ENCODE results near the gene ZNF644. TPM values are rescaled to one million over a fixed set of nuclear protein-coding genes. Genes with fewer than 3 reads are reported as not detected.

ZNF644 gene
- total RNA-seq, 3 donors from 2014 or later = 58.7 to 161 (median 104) TPM

DNA sequence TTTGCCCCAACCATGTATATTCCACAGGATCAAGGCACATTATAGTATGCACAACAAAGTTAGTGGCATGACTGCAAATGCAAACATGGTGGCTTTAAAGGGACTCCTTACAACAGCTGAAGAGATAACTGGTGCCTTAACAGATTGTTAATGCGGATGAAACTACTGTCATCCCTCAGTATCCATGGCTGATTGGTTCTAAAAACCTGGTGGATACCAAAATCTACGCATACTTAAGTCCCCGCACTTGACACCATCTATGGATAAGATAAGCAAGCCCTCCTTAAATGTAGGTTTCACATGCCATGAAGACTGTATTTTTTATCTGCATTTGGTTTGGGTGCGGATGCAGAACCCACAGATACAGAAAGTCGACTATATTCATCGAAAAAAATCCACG is 73.5 kb downstream of the ZNF644 start:
- intact Hi-C loops (cut with DNase I; ENCODE audit: low total_unique reads) = no loop called here
- Histone ChIP-seq H3K27ac (no peak overlapping the region), H3K9me3 (no peaks in the 10 kb centered on the region), H3K4me1 (no peaks in the 10 kb centered on the region), H3K36me3 (no peaks in the 10 kb centered on the region), H3K4me3 (no peak overlapping the region), H3K27me3 (no peaks in the 10 kb centered on the region)
- no peak for DNase-seq (ENCODE audit: low spot score in 2 of 2)
- TF ChIP-seq POLR2A (IDR thresholded peaks at IDR 0.05) (no peak), POLR2AphosphoS5 (IDR thresholded peaks at IDR 0.05) (no peak)

DNA sequence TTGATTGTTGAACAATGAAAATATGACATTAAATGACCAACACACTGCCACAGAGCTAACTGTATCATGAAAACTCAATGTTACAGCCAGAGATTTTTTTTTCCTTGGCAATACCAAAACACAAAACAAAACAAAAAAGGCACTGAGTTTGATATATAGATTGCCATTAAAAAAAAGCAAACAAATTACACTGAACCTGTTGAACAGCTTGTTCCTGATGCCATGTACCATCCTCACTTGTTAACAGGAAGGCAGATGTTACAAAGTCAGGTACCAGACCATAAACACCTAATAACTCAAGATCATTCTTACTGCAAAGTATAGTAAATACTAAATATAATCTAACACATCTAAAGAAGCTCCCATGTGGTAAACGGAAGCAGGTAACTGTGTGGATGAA is 75.2 kb downstream of the ZNF644 start:
- H3K27ac ChIP-seq = no peak overlapping the region
- no peak for DNase-seq (ENCODE audit: low spot score in 2 of 2)
- no peaks in the 10 kb centered on the region for H3K9me3 ChIP-seq
- no peak overlapping the region for H3K4me3 ChIP-seq
- no peaks in the 10 kb centered on the region for H3K36me3 ChIP-seq
- no peak for TF ChIP-seq POLR2A (IDR thresholded peaks at IDR 0.05)
- no peaks in the 10 kb centered on the region for H3K4me1 ChIP-seq
- intact Hi-C loops (cut with DNase I; ENCODE audit: low total_unique reads) = no loop called here
- no peaks in the 10 kb centered on the region for H3K27me3 ChIP-seq

DNA sequence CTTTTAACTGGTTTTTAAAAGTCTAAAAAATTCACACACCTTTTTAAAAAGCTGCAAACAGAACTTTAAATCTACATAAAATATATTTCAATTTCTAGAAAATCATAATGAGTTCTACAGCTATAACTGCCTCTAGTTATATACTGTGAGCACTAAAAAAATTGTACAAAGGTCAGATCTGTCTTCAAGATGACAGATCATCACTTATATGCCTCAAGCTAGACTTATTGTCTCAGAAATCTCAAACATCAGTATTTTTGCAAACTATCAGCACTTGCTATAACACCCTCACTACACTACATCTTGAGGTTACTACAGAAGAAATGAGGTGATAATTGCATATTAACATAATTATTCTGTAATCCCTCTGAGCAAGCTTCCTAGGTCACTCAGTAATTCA is 76.5 kb downstream of the ZNF644 start:
- DNase-seq (ENCODE audit: low spot score in 2 of 2) = no peak
- TF ChIP-seq POLR2A (IDR thresholded peaks at IDR 0.05) (no peak), POLR2AphosphoS5 (IDR thresholded peaks at IDR 0.05) (no peak)
- TF ChIP-seq, protein P1, sequence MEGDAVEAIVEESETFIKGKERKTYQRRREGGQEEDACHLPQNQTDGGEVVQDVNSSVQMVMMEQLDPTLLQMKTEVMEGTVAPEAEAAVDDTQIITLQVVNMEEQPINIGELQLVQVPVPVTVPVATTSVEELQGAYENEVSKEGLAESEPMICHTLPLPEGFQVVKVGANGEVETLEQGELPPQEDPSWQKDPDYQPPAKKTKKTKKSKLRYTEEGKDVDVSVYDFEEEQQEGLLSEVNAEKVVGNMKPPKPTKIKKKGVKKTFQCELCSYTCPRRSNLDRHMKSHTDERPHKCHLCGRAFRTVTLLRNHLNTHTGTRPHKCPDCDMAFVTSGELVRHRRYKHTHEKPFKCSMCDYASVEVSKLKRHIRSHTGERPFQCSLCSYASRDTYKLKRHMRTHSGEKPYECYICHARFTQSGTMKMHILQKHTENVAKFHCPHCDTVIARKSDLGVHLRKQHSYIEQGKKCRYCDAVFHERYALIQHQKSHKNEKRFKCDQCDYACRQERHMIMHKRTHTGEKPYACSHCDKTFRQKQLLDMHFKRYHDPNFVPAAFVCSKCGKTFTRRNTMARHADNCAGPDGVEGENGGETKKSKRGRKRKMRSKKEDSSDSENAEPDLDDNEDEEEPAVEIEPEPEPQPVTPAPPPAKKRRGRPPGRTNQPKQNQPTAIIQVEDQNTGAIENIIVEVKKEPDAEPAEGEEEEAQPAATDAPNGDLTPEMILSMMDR (IDR thresholded peaks at IDR 0.05) = no peak
- Histone ChIP-seq H3K36me3 (no peaks in the 10 kb centered on the region), H3K9me3 (no peaks in the 10 kb centered on the region), H3K4me3 (no peak overlapping the region), H3K4me1 (no peaks in the 10 kb centered on the region), H3K27me3 (no peaks in the 10 kb centered on the region), H3K27ac (no peak overlapping the region)
- intact Hi-C loops (cut with DNase I; ENCODE audit: low total_unique reads) = no loop called here

DNA sequence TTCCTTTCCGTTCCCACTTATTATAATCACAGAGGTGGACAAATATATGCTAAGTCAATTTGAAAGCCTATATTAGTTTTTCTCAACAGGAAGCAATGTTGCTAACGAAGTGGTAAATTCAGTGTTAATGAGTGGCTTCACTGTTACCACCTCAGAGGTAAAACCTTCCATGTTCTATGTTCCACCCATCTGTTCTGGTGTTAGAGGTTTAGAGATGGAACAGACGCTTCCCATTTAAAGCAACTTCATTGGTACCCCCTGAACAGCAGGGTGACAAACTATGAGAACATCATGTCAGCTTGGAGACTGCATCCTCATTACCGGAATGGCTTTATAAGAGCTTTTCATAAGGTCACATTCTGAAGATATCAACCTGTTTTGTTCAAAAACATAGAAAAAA is 77.9 kb downstream of the ZNF644 start:
- DNase-seq (ENCODE audit: low spot score in 2 of 2) = no peak
- intact Hi-C loops (cut with DNase I; ENCODE audit: low total_unique reads) = no loop called here
- H3K27ac ChIP-seq = no peak overlapping the region
- no peaks in the 10 kb centered on the region for H3K27me3 ChIP-seq
- no peaks in the 10 kb centered on the region for H3K4me1 ChIP-seq
- TF ChIP-seq POLR2AphosphoS5 (IDR thresholded peaks at IDR 0.05) (no peak), POLR2A (IDR thresholded peaks at IDR 0.05) (no peak)
- TF ChIP-seq, protein P1 (IDR thresholded peaks at IDR 0.05) = no peak
- H3K36me3 ChIP-seq = no peaks in the 10 kb centered on the region
- H3K4me3 ChIP-seq = no peak overlapping the region
- no peaks in the 10 kb centered on the region for H3K9me3 ChIP-seq

DNA sequence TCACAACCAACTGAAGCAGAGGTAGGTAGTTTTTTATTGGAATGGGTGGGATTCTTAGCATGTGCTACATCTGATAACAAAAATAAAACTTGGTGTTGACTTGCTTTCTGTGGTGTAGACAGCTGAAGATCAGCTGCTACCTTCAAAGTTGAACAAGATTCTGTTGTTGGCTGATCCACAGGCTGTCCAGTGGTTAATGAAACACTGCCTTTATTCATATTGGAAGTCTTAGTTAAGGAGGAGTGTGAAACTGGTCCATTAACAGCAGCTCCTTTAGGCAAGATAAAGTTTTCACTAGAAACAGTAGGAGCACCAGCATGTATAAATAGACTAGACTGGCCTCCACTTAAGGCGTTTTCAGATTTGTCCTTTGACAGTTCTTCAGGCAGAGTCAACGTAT is 81.1 kb downstream of the ZNF644 start:
- no peaks in the 10 kb centered on the region for H3K4me1 ChIP-seq
- H3K27me3 ChIP-seq = no peaks in the 10 kb centered on the region
- no peaks in the 10 kb centered on the region for H3K36me3 ChIP-seq
- no peak overlapping the region for H3K4me3 ChIP-seq
- TF ChIP-seq POLR2AphosphoS5 (IDR thresholded peaks at IDR 0.05) (no peak), POLR2A (IDR thresholded peaks at IDR 0.05) (no peak)
- TF ChIP-seq, protein P1 (IDR thresholded peaks at IDR 0.05) = no peak
- no peak for DNase-seq (ENCODE audit: low spot score in 2 of 2)
- H3K27ac ChIP-seq = no peak overlapping the region
- intact Hi-C loops (cut with DNase I; ENCODE audit: low total_unique reads) = no loop called here
- no peaks in the 10 kb centered on the region for H3K9me3 ChIP-seq

DNA sequence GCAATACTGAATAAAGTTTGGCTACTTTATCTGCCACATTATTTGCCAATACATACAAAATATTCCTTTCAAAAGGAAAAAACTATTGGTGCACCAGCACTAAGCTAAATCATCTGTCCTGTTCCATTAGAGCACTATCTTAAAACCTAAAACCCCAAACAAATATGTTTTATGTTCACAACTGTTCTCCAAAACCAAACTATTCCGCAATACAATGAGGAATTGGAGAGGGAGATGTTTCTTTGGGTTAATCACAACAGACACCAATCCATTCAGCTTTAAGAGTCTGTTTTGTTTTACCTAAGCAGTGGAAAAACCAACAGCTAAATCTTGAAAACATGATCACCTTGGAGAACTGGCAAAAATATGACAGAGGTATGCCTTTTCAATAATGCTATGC is 85.1 kb downstream of the ZNF644 start:
- no peak overlapping the region for H3K27ac ChIP-seq
- no peak for TF ChIP-seq POLR2A (IDR thresholded peaks at IDR 0.05)
- TF ChIP-seq POLR2AphosphoS5 (IDR thresholded peaks at IDR 0.05) = no peak
- TF ChIP-seq, protein P1 (IDR thresholded peaks at IDR 0.05) = no peak
- H3K4me1 ChIP-seq = peaks cover 0 to 5% of the 10 kb centered on the region in 2 donors
- no peaks in the 10 kb centered on the region for H3K27me3 ChIP-seq
- no peaks in the 10 kb centered on the region for H3K36me3 ChIP-seq
- H3K4me3 ChIP-seq = no peak overlapping the region
- intact Hi-C loops (cut with DNase I; ENCODE audit: low total_unique reads) = no loop called here
- no peak for DNase-seq (ENCODE audit: low spot score in 2 of 2)
- H3K9me3 ChIP-seq = no peaks in the 10 kb centered on the region

Measured in breast epithelium (tissue), 4 donors.